HG03097 (cell line): ENCODE measurements around the gene LTB4R.

Experiments used
- ATAC-seq: cut with Tn5 transposase; IDR thresholded peaks from one replicate; pipeline ENCODE4 v1.9.1; 2021; ENCODE audit not compliant: unreplicated experiment, low FRiP score

The LTB4R gene

DNA sequence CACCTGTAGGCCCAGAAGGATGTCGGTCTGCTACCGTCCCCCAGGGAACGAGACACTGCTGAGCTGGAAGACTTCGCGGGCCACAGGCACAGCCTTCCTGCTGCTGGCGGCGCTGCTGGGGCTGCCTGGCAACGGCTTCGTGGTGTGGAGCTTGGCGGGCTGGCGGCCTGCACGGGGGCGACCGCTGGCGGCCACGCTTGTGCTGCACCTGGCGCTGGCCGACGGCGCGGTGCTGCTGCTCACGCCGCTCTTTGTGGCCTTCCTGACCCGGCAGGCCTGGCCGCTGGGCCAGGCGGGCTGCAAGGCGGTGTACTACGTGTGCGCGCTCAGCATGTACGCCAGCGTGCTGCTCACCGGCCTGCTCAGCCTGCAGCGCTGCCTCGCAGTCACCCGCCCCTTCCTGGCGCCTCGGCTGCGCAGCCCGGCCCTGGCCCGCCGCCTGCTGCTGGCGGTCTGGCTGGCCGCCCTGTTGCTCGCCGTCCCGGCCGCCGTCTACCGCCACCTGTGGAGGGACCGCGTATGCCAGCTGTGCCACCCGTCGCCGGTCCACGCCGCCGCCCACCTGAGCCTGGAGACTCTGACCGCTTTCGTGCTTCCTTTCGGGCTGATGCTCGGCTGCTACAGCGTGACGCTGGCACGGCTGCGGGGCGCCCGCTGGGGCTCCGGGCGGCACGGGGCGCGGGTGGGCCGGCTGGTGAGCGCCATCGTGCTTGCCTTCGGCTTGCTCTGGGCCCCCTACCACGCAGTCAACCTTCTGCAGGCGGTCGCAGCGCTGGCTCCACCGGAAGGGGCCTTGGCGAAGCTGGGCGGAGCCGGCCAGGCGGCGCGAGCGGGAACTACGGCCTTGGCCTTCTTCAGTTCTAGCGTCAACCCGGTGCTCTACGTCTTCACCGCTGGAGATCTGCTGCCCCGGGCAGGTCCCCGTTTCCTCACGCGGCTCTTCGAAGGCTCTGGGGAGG, at the start of gene LTB4R:
Gene LTB4R (plus strand): TSS at position 857 of the 959 bp plus-strand sequence. CDS start 4,150 bp downstream, outside the sequence.
- ATAC-seq: peak; percentile 51

- no peak for ATAC-seq
These were observed 49.4 kb upstream of the LTB4R start for GRCh38 chr14:24261969-24262327.

GRCh38 chr14:24262821-24263733, 48.2 kb upstream of the LTB4R start, which contains the start of gene TGM1:
Gene TGM1, minus strand, starts transcription at chr14:24263177. Its CDS starts 825 bp downstream, at chr14:24262352.
- ATAC-seq: no peak

GRCh38 chr14:24263848-24264247, 47.5 kb upstream of the LTB4R start:
- no peak for ATAC-seq

DNA sequence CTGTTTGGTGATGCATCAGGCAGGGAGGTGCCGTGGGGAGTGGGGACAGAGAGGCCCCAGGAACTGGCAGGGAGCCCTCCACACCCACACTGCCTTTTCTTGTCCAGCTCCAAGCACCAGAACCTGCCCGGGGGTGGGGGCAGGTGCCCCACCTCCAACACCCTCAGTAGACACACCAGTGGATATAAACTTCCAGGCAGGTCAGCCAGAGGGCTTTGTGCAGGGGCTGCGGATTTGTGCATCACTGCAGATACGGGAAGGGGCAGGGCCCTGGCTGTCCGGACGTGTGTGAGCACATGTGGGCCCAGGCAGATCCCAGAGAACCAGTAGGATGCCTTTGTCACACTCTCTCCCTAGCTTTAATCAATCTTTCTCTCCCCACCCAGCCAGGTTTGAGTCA, 47.0 kb upstream of the LTB4R start:
- no peak for ATAC-seq

- no peak for ATAC-seq
These were observed 44.7 kb upstream of the LTB4R start for GRCh38 chr14:24266344-24267244.

GRCh38 chr14:24267516-24267915, 43.8 kb upstream of the LTB4R start:
- no peak for ATAC-seq

GRCh38 chr14:24268225-24268624, 43.1 kb upstream of the LTB4R start:
- ATAC-seq: no peak

DNA sequence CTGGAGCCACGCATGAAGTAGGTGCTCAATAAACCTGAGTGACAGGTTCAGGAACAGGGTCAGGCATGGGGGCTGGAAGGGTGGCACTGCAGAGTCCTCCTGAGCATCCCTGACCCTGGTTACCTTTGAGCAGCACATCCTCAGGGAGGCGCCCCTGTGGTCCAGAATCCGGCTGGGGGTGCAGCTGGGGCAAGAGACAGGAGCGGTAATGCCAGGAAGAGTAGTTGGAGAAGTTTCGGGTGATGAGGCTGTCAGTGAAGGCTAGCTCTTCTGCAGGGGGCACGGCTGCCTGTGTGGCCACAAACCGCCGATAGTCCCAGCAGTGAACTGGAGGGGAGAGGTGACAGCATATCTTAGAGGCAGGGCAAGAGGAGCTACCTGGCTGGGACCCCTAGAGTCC, 41.9 kb upstream of the LTB4R start:
- no peak for ATAC-seq

GRCh38 chr14:24269910-24270536, 41.3 kb upstream of the LTB4R start:
- no peak for ATAC-seq

GRCh38 chr14:24270537-24271133, 40.7 kb upstream of the LTB4R start:
- ATAC-seq: no peak

- peak; percentile 75 for ATAC-seq
These were observed 40.0 kb upstream of the LTB4R start, which contains the start of gene RABGGTA for GRCh38 chr14:24271134-24271833. Gene RABGGTA, minus strand, starts transcription at chr14:24271597. Its CDS starts 482 bp downstream, at chr14:24271115.

DNA sequence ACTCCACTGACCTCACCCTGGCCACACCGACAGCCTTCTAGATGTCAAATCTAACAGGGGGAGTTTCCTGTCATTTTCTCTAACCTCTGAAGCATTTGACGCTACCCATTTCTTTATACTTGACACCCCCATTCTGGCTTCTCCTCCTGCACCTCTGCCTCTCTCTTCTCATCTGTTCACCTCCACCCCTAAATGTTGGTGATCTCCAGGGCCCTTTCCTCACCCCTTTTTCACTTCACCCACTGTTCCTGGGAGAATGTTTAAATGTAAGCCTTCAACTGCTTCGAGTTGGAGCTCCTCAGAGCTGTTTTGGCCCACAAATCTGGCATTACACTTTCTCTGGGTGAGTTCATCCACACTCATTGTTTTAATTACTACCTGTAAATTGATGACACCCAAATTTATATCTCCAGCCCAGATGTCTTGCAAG, 39.5 kb upstream of the LTB4R start:
- ATAC-seq: no peak

GRCh38 chr14:24272467-24272866, 38.8 kb upstream of the LTB4R start:
- ATAC-seq: no peak

DNA sequence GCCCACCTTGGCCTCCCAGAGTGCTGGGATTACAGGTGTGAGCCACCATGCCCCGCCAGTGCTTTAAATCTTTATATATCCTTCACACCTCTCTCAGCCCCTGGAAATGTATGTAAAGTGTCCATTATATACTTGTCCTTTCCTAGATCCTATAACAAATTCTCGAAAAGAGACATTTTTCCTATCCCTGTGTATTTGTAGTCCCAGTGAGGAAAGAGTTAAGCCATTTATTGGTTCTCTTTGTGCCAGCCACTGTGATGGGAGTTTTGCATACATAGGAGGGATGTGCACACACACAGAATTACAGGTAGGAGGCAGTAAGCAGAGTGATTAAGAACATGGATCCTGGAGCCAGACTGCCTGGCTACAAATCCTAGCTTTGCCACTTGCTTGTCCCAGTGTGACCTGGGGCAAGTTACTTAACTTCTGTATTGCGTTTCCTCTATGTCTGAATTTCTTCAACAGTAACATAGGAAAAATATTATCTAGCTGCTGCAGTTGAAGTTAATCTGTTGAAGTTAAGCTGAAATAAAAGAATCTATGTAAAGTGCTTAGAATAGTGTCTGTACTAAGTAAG, 37.8 kb upstream of the LTB4R start:
- ATAC-seq: no peak

GRCh38 chr14:24274101-24274543, 37.2 kb upstream of the LTB4R start:
- peak; percentile 40 for ATAC-seq

GRCh38 chr14:24277071-24277470, 34.2 kb upstream of the LTB4R start:
- no peak for ATAC-seq
